HepG2 (cell line): ENCODE results near the gene PSEN1. TPM values are rescaled to one million over a fixed set of nuclear protein-coding genes. Genes with fewer than 3 reads are reported as not detected.

Experiments
- GTF3A ChIP-seq: sonication (generic); formaldehyde crosslinking; conservative IDR thresholded peaks from 2 replicates; pipeline ENCODE4 v1.4.0; 2020; ENCODE audit warnings: mild to moderate bottlenecking, missing genetic modification reagents
- KDM6A ChIP-seq: IDR thresholded peaks from 2 replicates; pipeline ENCODE4 v1.6.1; 2016; ENCODE audit warnings: low read depth
- MZF1 ChIP-seq: sonication (generic); formaldehyde crosslinking; IDR thresholded peaks from 2 replicates; pipeline ENCODE4 v1.8.1; 2023; ENCODE audit warnings: mild to moderate bottlenecking, missing genetic modification reagents, borderline replicate concordance
- RARA ChIP-seq: IDR thresholded peaks from 2 replicates; pipeline ENCODE4 v1.6.1; 2016; ENCODE audit warnings: missing genetic modification reagents, missing compliant biosample characterization
- SMARCE1 ChIP-seq: fragments of 450-650 bp; IDR thresholded peaks from 2 replicates; pipeline ENCODE4 v1.6.1; 2017; ENCODE audit warnings: borderline replicate concordance
- polyA plus RNA-seq, 8 experiments: library from polyadenylated mRNA; depleted of rRNA in 3 of 8; stranded (reverse) in 7 of 8; unstranded in 1 of 8; fragments of >200 nt; fragmentation: Illumina TruSeq in 4 of 8; extraction: Trizol in 4 of 8; gene quantifications; 2 replicates each; pipeline versions ENCODE4 v1.2.1 to v1.2.3, GENCODE V29; 2011 to 2016; ENCODE audit warnings: low read depth in 4 of 8, missing spikeins in 1 of 8, mixed read lengths in 1 of 8; ENCODE audit not compliant: insufficient read depth in 1 of 8
- total RNA-seq, 5 experiments: library from RNA; depleted of rRNA; stranded (reverse); fragments of >200 nt; fragmentation: Illumina TruSeq; extraction: Trizol; gene quantifications; 2 replicates each; pipeline ENCODE4 v1.2.3, GENCODE V29; 2016; ENCODE audit warnings: low read depth in 1 of 5
- TF ChIP-seq, protein P1 (sequence below): sonication (generic); formaldehyde crosslinking; IDR thresholded peaks from 2 replicates; pipeline ENCODE4 v1.4.0; 2020; ENCODE audit warnings: low read depth, missing genetic modification reagents
- TF ChIP-seq, protein P2 (sequence below): sonication (generic); formaldehyde crosslinking; IDR thresholded peaks from 2 replicates; pipeline ENCODE4 v1.4.0; 2020; ENCODE audit warnings: missing genetic modification reagents
- TF ChIP-seq, protein P3 (sequence below): IDR thresholded peaks from 2 replicates; pipeline ENCODE4 v1.6.1; 2018; ENCODE audit warnings: missing genetic modification reagents
- TF ChIP-seq, protein P4 (sequence below): sonication (generic); formaldehyde crosslinking; IDR thresholded peaks from 2 replicates; pipeline ENCODE4 v1.9.0; 2021; ENCODE audit warnings: missing genetic modification reagents, borderline replicate concordance
- TF ChIP-seq, protein P5 (sequence below): IDR thresholded peaks from 2 replicates; pipeline ENCODE4 v1.6.1; 2012; ENCODE audit warnings: inconsistent platforms

Gene PSEN1
- total and polyA plus RNA-seq, 2 of the 13 experiments (the other 11 are each of a cell fraction or from before 2014, with no cell fraction given), result 12.5 to 26.6 TPM

DNA sequence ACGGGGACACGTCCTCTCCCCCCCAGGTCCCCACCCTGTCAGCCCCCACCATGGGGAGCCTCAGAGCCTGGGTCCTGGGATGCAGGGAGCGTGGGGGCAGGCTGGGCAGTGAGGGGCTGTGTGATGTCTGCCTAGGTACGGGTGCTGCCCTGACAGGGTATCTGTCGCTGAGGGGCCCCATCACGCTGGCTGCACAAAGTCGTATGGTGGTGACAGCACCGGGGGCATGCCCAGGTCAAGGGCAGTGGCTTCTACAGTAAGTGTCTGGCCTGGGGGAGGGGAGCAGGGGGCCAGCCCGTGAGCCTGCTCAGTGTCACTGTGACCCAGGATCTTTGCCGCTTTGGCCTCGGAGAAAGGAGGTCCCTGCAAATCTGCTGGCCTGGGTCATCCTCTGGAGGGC is 124.3 kb downstream of the PSEN1 start (continued):
- TF ChIP-seq, protein P1, sequence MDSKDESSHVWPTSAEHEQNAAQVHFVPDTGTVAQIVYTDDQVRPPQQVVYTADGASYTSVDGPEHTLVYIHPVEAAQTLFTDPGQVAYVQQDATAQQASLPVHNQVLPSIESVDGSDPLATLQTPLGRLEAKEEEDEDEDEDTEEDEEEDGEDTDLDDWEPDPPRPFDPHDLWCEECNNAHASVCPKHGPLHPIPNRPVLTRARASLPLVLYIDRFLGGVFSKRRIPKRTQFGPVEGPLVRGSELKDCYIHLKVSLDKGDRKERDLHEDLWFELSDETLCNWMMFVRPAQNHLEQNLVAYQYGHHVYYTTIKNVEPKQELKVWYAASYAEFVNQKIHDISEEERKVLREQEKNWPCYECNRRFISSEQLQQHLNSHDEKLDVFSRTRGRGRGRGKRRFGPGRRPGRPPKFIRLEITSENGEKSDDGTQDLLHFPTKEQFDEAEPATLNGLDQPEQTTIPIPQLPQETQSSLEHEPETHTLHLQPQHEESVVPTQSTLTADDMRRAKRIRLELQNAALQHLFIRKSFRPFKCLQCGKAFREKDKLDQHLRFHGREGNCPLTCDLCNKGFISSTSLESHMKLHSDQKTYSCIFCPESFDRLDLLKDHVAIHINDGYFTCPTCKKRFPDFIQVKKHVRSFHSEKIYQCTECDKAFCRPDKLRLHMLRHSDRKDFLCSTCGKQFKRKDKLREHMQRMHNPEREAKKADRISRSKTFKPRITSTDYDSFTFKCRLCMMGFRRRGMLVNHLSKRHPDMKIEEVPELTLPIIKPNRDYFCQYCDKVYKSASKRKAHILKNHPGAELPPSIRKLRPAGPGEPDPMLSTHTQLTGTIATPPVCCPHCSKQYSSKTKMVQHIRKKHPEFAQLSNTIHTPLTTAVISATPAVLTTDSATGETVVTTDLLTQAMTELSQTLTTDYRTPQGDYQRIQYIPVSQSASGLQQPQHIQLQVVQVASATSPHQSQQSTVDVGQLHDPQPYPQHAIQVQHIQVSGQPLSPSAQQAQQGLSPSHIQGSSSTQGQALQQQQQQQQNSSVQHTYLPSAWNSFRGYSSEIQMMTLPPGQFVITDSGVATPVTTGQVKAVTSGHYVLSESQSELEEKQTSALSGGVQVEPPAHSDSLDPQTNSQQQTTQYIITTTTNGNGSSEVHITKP (CRISPR knock-in tag), result no peak
- TF ChIP-seq SMARCE1 (no peak), KDM6A (CRISPR knock-in tag) (no peak), MZF1 (CRISPR knock-in tag) (0 out of 2 replicates have a peak, but pooled peaks have one; percentile 30), RARA (peak; percentile 92), GTF3A (CRISPR knock-in tag) (no peak)
- TF ChIP-seq, protein P2, sequence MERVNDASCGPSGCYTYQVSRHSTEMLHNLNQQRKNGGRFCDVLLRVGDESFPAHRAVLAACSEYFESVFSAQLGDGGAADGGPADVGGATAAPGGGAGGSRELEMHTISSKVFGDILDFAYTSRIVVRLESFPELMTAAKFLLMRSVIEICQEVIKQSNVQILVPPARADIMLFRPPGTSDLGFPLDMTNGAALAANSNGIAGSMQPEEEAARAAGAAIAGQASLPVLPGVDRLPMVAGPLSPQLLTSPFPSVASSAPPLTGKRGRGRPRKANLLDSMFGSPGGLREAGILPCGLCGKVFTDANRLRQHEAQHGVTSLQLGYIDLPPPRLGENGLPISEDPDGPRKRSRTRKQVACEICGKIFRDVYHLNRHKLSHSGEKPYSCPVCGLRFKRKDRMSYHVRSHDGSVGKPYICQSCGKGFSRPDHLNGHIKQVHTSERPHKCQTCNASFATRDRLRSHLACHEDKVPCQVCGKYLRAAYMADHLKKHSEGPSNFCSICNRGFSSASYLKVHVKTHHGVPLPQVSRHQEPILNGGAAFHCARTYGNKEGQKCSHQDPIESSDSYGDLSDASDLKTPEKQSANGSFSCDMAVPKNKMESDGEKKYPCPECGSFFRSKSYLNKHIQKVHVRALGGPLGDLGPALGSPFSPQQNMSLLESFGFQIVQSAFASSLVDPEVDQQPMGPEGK (CRISPR knock-in tag), result peak; percentile 28; the same call in 1 of the 2 replicates
- TF ChIP-seq, protein P3, sequence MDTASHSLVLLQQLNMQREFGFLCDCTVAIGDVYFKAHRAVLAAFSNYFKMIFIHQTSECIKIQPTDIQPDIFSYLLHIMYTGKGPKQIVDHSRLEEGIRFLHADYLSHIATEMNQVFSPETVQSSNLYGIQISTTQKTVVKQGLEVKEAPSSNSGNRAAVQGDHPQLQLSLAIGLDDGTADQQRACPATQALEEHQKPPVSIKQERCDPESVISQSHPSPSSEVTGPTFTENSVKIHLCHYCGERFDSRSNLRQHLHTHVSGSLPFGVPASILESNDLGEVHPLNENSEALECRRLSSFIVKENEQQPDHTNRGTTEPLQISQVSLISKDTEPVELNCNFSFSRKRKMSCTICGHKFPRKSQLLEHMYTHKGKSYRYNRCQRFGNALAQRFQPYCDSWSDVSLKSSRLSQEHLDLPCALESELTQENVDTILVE, result no peak
- TF ChIP-seq, protein P4, sequence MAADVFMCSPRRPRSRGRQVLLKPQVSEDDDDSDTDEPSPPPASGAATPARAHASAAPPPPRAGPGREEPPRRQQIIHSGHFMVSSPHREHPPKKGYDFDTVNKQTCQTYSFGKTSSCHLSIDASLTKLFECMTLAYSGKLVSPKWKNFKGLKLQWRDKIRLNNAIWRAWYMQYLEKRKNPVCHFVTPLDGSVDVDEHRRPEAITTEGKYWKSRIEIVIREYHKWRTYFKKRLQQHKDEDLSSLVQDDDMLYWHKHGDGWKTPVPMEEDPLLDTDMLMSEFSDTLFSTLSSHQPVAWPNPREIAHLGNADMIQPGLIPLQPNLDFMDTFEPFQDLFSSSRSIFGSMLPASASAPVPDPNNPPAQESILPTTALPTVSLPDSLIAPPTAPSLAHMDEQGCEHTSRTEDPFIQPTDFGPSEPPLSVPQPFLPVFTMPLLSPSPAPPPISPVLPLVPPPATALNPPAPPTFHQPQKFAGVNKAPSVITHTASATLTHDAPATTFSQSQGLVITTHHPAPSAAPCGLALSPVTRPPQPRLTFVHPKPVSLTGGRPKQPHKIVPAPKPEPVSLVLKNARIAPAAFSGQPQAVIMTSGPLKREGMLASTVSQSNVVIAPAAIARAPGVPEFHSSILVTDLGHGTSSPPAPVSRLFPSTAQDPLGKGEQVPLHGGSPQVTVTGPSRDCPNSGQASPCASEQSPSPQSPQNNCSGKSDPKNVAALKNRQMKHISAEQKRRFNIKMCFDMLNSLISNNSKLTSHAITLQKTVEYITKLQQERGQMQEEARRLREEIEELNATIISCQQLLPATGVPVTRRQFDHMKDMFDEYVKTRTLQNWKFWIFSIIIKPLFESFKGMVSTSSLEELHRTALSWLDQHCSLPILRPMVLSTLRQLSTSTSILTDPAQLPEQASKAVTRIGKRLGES (CRISPR knock-in tag), result no peak
- TF ChIP-seq, protein P5, sequence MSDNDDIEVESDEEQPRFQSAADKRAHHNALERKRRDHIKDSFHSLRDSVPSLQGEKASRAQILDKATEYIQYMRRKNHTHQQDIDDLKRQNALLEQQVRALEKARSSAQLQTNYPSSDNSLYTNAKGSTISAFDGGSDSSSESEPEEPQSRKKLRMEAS, result no peak
